ENCODE results near the gene RBBP9.
A peak's percentile ranks its signal among the peaks of the same experiment; 100 is the strongest.
"Not testable (repeated sequence)": the region's sequence is repeated elsewhere in the genome, so short reads cannot be mapped to it uniquely, and the experiment has no call there.

RBBP9 gene

GRCh38 chr20:18496740-18497592 is at the start of gene RBBP9:
TSS of gene RBBP9 (minus strand) at chr20:18497225. CDS start at chr20:18497167, 58 bp downstream.
- peak; percentile 39 for DNase-seq (ENCODE audit: low read depth)
- H3K4me3 ChIP-seq (ENCODE audit: low read depth, low read length) = peak within 1 kb of the TSS; percentile 89

GRCh38 chr20:18545566-18545965 is 48.5 kb upstream of the RBBP9 start:
- no peak for DNase-seq (ENCODE audit: low read depth)
- H3K4me3 ChIP-seq (ENCODE audit: low read depth, low read length) = no peak overlapping the region

GRCh38 chr20:18543932-18544331 is 46.9 kb upstream of the RBBP9 start:
- no peak overlapping the region for H3K4me3 ChIP-seq (ENCODE audit: low read depth, low read length)
- no peak for DNase-seq (ENCODE audit: low read depth)

- DNase-seq (ENCODE audit: low read depth) = no peak
- no peak overlapping the region for H3K4me3 ChIP-seq (ENCODE audit: low read depth, low read length)
These were observed 46.2 kb upstream of the RBBP9 start for GRCh38 chr20:18543216-18543615.

- DNase-seq (ENCODE audit: low read depth) = no peak
- no peak overlapping the region for H3K4me3 ChIP-seq (ENCODE audit: low read depth, low read length)
These were observed 44.7 kb upstream of the RBBP9 start for GRCh38 chr20:18541741-18542140.

- DNase-seq (ENCODE audit: low read depth) = no peak
- no peak overlapping the region for H3K4me3 ChIP-seq (ENCODE audit: low read depth, low read length)
These were observed 40.6 kb upstream of the RBBP9 start for GRCh38 chr20:18537651-18538050.

- H3K4me3 ChIP-seq (ENCODE audit: low read depth, low read length) = no peak overlapping the region
- no peak for DNase-seq (ENCODE audit: low read depth)
These were observed 37.1 kb upstream of the RBBP9 start for GRCh38 chr20:18533978-18534644.

- no peak for DNase-seq (ENCODE audit: low read depth)
- no peak overlapping the region for H3K4me3 ChIP-seq (ENCODE audit: low read depth, low read length)
These were observed 36.5 kb upstream of the RBBP9 start for GRCh38 chr20:18533491-18533890.

- H3K4me3 ChIP-seq (ENCODE audit: low read depth, low read length) = no peak overlapping the region
These were observed 35.6 kb upstream of the RBBP9 start for GRCh38 chr20:18532626-18533025.

GRCh38 chr20:18529041-18529440 is 32.0 kb upstream of the RBBP9 start:
- DNase-seq (ENCODE audit: low read depth) = no peak
- H3K4me3 ChIP-seq (ENCODE audit: low read depth, low read length) = no peak overlapping the region

More at GRCh38 chr20:18532626-18533025, 35.6 kb upstream of the RBBP9 start:
- DNase-seq (ENCODE audit: low read depth) = no peak

- H3K4me3 ChIP-seq (ENCODE audit: low read depth, low read length) = no peak overlapping the region
- DNase-seq (ENCODE audit: low read depth) = peak; percentile 36
These were observed 30.8 kb upstream of the RBBP9 start for GRCh38 chr20:18527836-18528235.

GRCh38 chr20:18527339-18527738 is 30.3 kb upstream of the RBBP9 start:
- no peak for DNase-seq (ENCODE audit: low read depth)
- H3K4me3 ChIP-seq (ENCODE audit: low read depth, low read length) = no peak overlapping the region

- DNase-seq (ENCODE audit: low read depth) = not testable (repeated sequence)
These were observed 29.7 kb upstream of the RBBP9 start for GRCh38 chr20:18526761-18527160.

GRCh38 chr20:18524646-18525045 is 27.6 kb upstream of the RBBP9 start:
- no peak overlapping the region for H3K4me3 ChIP-seq (ENCODE audit: low read depth, low read length)
- peak; percentile 41 for DNase-seq (ENCODE audit: low read depth)

More at GRCh38 chr20:18526761-18527160, 29.7 kb upstream of the RBBP9 start:
- H3K4me3 ChIP-seq (ENCODE audit: low read depth, low read length) = not testable (repeated sequence)

- no peak for DNase-seq (ENCODE audit: low read depth)
- H3K4me3 ChIP-seq (ENCODE audit: low read depth, low read length) = no peak overlapping the region
These were observed 26.0 kb upstream of the RBBP9 start for GRCh38 chr20:18523066-18523465.

- DNase-seq (ENCODE audit: low read depth); H3K4me3 ChIP-seq (ENCODE audit: low read depth, low read length): not testable (repeated sequence)
These were observed 25.0 kb upstream of the RBBP9 start for GRCh38 chr20:18522066-18522465.

- no peak for DNase-seq (ENCODE audit: low read depth)
- no peak overlapping the region for H3K4me3 ChIP-seq (ENCODE audit: low read depth, low read length)
These were observed 18.9 kb upstream of the RBBP9 start for GRCh38 chr20:18515973-18516372.

- no peak overlapping the region for H3K4me3 ChIP-seq (ENCODE audit: low read depth, low read length)
- no peak for DNase-seq (ENCODE audit: low read depth)
These were observed 17.1 kb upstream of the RBBP9 start for GRCh38 chr20:18514127-18514526.

- H3K4me3 ChIP-seq (ENCODE audit: low read depth, low read length) = no peak overlapping the region
- no peak for DNase-seq (ENCODE audit: low read depth)
These were observed 16.2 kb upstream of the RBBP9 start for GRCh38 chr20:18513208-18513607.

GRCh38 chr20:18511571-18511970 is 14.5 kb upstream of the RBBP9 start:
- DNase-seq (ENCODE audit: low read depth) = no peak
- no peak overlapping the region for H3K4me3 ChIP-seq (ENCODE audit: low read depth, low read length)

Measured in skeletal muscle cell (primary cell).